PC-3 (cell line): Measurements from ENCODE around the gene UBR4.

Experiments
- EZH2 ChIP-seq: fragments of 300-600 bp; sonication (generic); IDR thresholded peaks from one replicate; pipeline ENCODE4 v1.6.1; 2017; ENCODE audit warnings: antibody characterized with exemption, mild to moderate bottlenecking, low read length; ENCODE audit not compliant: unreplicated experiment
- EZH2phosphoT487 ChIP-seq: fragments of 300-600 bp; sonication (generic); IDR thresholded peaks from 2 replicates; pipeline ENCODE4 v1.6.1; 2018; ENCODE audit warnings: mild to moderate bottlenecking, antibody characterized with exemption, low read length, borderline replicate concordance
- TF ChIP-seq, protein P1 (sequence below): fragments of 300-600 bp; sonication (generic); conservative IDR thresholded peaks from 2 replicates; pipeline ENCODE4 v1.5.1; 2017; ENCODE audit warnings: antibody characterized with exemption, low read depth, mild to moderate bottlenecking, low read length

DNA sequence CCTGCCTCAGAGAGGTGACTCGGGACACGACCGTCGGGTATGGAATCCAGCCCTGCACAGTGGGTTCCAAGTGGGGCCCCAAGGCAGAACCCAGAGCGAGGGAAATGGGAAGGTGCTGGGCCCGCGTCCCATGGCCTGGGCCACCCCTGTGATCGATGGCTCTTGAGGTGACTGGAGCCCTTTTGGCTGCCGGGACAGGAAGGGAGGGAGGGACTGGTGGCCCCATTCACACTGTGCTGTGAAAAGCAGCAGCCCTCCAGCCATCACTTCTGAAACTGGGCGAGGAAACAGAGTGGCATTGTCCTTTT is 143.2 kb downstream of the UBR4 start:
- TF ChIP-seq, protein P1, sequence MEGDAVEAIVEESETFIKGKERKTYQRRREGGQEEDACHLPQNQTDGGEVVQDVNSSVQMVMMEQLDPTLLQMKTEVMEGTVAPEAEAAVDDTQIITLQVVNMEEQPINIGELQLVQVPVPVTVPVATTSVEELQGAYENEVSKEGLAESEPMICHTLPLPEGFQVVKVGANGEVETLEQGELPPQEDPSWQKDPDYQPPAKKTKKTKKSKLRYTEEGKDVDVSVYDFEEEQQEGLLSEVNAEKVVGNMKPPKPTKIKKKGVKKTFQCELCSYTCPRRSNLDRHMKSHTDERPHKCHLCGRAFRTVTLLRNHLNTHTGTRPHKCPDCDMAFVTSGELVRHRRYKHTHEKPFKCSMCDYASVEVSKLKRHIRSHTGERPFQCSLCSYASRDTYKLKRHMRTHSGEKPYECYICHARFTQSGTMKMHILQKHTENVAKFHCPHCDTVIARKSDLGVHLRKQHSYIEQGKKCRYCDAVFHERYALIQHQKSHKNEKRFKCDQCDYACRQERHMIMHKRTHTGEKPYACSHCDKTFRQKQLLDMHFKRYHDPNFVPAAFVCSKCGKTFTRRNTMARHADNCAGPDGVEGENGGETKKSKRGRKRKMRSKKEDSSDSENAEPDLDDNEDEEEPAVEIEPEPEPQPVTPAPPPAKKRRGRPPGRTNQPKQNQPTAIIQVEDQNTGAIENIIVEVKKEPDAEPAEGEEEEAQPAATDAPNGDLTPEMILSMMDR = no peak
- TF ChIP-seq EZH2phosphoT487 = no peak
- TF ChIP-seq EZH2 = no peak
